ENCODE measurements around the gene NFIC. TPM values are rescaled to one million over a fixed set of nuclear protein-coding genes. Genes with fewer than 3 reads are reported as not detected.

NFIC gene
- polyA plus RNA-seq, 1 donor from 2014 or later = 0.24 TPM

DNA sequence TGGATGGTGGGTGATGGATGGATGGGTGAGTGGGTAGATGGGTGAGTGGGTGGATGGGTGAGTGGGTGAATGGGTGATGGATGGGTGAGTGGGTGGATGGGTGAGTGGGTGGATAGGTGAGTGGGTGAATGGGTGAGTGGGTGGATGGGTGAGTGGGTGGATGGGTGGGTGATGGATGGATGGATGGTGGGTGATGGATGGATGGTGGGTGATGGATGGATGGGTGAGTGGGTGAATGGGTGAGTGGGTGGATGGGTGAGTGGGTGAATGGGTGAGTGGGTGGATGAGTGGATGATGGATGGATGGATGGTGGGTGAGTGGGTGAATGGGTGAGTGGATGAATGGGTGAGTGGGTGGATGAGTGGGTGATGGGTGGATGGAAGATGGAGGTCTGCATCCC is 111.1 kb downstream of the NFIC start (continued):
- TF ChIP-seq, protein P1, sequence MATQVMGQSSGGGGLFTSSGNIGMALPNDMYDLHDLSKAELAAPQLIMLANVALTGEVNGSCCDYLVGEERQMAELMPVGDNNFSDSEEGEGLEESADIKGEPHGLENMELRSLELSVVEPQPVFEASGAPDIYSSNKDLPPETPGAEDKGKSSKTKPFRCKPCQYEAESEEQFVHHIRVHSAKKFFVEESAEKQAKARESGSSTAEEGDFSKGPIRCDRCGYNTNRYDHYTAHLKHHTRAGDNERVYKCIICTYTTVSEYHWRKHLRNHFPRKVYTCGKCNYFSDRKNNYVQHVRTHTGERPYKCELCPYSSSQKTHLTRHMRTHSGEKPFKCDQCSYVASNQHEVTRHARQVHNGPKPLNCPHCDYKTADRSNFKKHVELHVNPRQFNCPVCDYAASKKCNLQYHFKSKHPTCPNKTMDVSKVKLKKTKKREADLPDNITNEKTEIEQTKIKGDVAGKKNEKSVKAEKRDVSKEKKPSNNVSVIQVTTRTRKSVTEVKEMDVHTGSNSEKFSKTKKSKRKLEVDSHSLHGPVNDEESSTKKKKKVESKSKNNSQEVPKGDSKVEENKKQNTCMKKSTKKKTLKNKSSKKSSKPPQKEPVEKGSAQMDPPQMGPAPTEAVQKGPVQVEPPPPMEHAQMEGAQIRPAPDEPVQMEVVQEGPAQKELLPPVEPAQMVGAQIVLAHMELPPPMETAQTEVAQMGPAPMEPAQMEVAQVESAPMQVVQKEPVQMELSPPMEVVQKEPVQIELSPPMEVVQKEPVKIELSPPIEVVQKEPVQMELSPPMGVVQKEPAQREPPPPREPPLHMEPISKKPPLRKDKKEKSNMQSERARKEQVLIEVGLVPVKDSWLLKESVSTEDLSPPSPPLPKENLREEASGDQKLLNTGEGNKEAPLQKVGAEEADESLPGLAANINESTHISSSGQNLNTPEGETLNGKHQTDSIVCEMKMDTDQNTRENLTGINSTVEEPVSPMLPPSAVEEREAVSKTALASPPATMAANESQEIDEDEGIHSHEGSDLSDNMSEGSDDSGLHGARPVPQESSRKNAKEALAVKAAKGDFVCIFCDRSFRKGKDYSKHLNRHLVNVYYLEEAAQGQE (IDR thresholded peaks at IDR 0.05; ENCODE audit: borderline replicate concordance) = no peak
- TF ChIP-seq EZH2 (IDR thresholded peaks at IDR 0.05; ENCODE audit: borderline replicate concordance, insufficient read depth, low read length, poor library complexity, severe bottlenecking) = no peak

DNA sequence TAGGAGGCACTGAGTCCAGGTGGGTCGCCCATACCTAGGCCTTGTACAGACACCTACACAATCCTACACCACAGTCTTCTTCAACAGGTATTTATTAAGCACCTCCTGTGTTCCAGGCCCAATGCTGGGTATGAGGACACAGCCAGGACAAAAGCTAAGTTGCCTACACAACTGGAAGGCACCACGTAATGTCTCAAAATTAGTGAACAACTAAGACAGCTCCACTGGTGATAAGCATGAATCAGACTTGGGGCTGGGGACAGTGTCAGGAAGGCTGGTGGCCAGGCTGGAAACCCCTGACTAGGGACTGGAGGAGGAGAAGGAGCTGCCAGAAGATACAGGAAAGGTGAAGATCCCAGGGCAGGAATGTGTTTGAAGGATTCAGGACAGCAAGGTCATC is 111.6 kb downstream of the NFIC start:
- no peaks in the 10 kb centered on the region for H3F3A ChIP-seq (ENCODE audit: insufficient read depth, low read length, poor library complexity, severe bottlenecking)

DNA sequence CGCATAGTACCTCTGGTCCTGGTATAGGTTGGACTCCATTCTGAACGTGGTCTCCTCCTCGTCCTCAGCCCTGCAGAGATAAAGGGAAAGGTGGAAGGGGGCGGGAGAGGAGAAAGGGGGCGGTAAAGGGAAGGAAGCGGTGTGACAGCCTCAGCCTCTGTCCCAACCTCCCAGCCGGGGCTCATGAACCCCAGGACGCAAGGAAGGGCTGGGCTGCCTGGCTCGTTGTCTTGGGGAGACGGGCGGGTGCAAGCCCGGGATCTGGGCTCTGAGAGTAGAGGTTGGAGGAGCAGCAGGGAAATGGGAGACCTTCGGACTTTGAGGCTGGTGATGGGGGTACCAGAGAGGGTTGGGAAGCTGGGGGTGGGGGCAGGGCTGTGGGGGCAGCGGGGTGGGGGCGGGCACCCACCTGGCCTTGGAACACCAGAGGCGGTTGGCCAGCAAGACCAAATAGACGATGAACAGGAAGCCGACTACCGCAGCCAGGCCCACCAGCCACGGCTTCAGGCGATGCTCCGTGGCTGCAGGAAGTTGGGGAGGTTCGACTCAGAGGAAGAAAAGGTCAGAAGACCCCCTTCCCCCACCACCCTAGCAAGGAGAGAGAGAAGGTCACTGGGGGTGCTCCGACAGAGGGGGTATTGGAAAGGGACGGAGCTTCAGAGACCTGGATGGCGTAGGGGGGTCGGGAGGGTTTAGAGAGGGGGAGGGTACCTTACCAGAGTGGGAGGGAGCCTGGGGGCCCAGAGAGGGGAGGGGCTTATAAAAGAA is 112.2 kb downstream of the NFIC start:
- no peaks in the 10 kb centered on the region for H3K9me3 ChIP-seq (ENCODE audit: low read length)
- no peak overlapping the region for H3K9ac ChIP-seq (ENCODE audit: low read length)
- H3K27me3 ChIP-seq (ENCODE audit: insufficient read depth, low read depth, low read length) = peaks cover 7% of the 10 kb centered on the region
- H3K4me3 ChIP-seq (ENCODE audit: low read length) = no peak overlapping the region
- H3F3A ChIP-seq (ENCODE audit: insufficient read depth, low read length, poor library complexity, severe bottlenecking) = no peaks in the 10 kb centered on the region
- no peaks in the 10 kb centered on the region for H3K36me3 ChIP-seq (ENCODE audit: insufficient read depth, low read length)
- H3K27ac ChIP-seq (ENCODE audit: low read length) = no peak overlapping the region
- TF ChIP-seq POLR2AphosphoS5 (IDR thresholded peaks at IDR 0.05) (no peak), EP300 (conservative IDR thresholded peaks at IDR 0.05; ENCODE audit: poor library complexity, severe bottlenecking) (no peak), RAD21 (conservative IDR thresholded peaks at IDR 0.05) (no peak), SMC3 (conservative IDR thresholded peaks at IDR 0.05; ENCODE audit: poor library complexity) (no peak), TAF1 (IDR thresholded peaks at IDR 0.05; ENCODE audit: low read depth) (no peak), EZH2 (IDR thresholded peaks at IDR 0.05; ENCODE audit: borderline replicate concordance, insufficient read depth, low read length, poor library complexity, severe bottlenecking) (no peak), MXI1 (conservative IDR thresholded peaks at IDR 0.05; ENCODE audit: poor library complexity, severe bottlenecking) (no peak)
- TF ChIP-seq, protein P2, sequence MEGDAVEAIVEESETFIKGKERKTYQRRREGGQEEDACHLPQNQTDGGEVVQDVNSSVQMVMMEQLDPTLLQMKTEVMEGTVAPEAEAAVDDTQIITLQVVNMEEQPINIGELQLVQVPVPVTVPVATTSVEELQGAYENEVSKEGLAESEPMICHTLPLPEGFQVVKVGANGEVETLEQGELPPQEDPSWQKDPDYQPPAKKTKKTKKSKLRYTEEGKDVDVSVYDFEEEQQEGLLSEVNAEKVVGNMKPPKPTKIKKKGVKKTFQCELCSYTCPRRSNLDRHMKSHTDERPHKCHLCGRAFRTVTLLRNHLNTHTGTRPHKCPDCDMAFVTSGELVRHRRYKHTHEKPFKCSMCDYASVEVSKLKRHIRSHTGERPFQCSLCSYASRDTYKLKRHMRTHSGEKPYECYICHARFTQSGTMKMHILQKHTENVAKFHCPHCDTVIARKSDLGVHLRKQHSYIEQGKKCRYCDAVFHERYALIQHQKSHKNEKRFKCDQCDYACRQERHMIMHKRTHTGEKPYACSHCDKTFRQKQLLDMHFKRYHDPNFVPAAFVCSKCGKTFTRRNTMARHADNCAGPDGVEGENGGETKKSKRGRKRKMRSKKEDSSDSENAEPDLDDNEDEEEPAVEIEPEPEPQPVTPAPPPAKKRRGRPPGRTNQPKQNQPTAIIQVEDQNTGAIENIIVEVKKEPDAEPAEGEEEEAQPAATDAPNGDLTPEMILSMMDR (IDR thresholded peaks at IDR 0.05; ENCODE audit: poor library complexity, severe bottlenecking) = no peak
- TF ChIP-seq, protein P1 (IDR thresholded peaks at IDR 0.05; ENCODE audit: borderline replicate concordance) = no peak
- no peaks in the 10 kb centered on the region for H3K9me2 ChIP-seq (ENCODE audit: insufficient read depth, low read length)
- no peaks in the 10 kb centered on the region for H4K20me1 ChIP-seq (ENCODE audit: insufficient read depth)
- no peak overlapping the region for H2AFZ ChIP-seq (ENCODE audit: low read depth, low read length)
- no peak overlapping the region for H3K4me2 ChIP-seq (ENCODE audit: low read length)
- H3K79me2 ChIP-seq (replicated peaks; ENCODE audit: insufficient read depth, low read length) = no peaks in the 10 kb centered on the region

More for the DNA sequence above, 111.6 kb downstream of the NFIC start:
- Histone ChIP-seq H3K27me3 (ENCODE audit: insufficient read depth, low read depth, low read length) (peaks cover 7% of the 10 kb centered on the region), H4K20me1 (ENCODE audit: insufficient read depth) (no peaks in the 10 kb centered on the region), H3K79me2 (replicated peaks; ENCODE audit: insufficient read depth, low read length) (no peaks in the 10 kb centered on the region), H3K9ac (ENCODE audit: low read length) (no peak overlapping the region), H3K4me3 (ENCODE audit: low read length) (no peak overlapping the region), H2AFZ (ENCODE audit: low read depth, low read length) (no peak overlapping the region), H3K27ac (ENCODE audit: low read length) (no peak overlapping the region), H3K36me3 (ENCODE audit: insufficient read depth, low read length) (no peaks in the 10 kb centered on the region), H3K9me2 (ENCODE audit: insufficient read depth, low read length) (no peaks in the 10 kb centered on the region), H3K4me2 (ENCODE audit: low read length) (no peak overlapping the region), H3K9me3 (ENCODE audit: low read length) (no peaks in the 10 kb centered on the region)
- no peak for TF ChIP-seq RAD21 (conservative IDR thresholded peaks at IDR 0.05)
- no peak for TF ChIP-seq EZH2 (IDR thresholded peaks at IDR 0.05; ENCODE audit: borderline replicate concordance, insufficient read depth, low read length, poor library complexity, severe bottlenecking)
